Mesenchymal stem cell (in vitro differentiated cells and primary cell): Measurements from ENCODE around the gene CUX1.

ENCODE experiments used
- DNase-seq: peaks from one replicate; pipeline ENCODE4 v3.0.0-alpha.2; 2013
- H2AFZ ChIP-seq: one replicate; pipeline ENCODE4 v1.6.1; 2013; ENCODE audit warnings: low read depth, mild to moderate bottlenecking, control low read depth, inconsistent platforms, low read length, moderate library complexity
- H2AK5ac ChIP-seq: 2 replicates; pipeline ENCODE4 v1.6.1; 2013; ENCODE audit warnings: low read length, moderate library complexity, mild to moderate bottlenecking, inconsistent platforms; ENCODE audit not compliant: severe bottlenecking
- H2BK120ac ChIP-seq: one replicate; pipeline ENCODE4 v1.6.1; 2013; ENCODE audit warnings: low read depth, mild to moderate bottlenecking, inconsistent platforms, low read length, moderate library complexity
- H2BK12ac ChIP-seq, 2 experiments: one replicate each; pipeline ENCODE4 v1.6.1; 2013; ENCODE audit warnings: inconsistent platforms in 2 of 2, low read length in 2 of 2, mild to moderate bottlenecking in 2 of 2, moderate library complexity in 2 of 2, control low read depth in 1 of 2
- H2BK15ac ChIP-seq: one replicate; pipeline ENCODE4 v1.6.1; 2013; ENCODE audit warnings: mild to moderate bottlenecking, low read depth, inconsistent platforms; ENCODE audit not compliant: poor library complexity, severe bottlenecking
- H2BK5ac ChIP-seq: 2 replicates; pipeline ENCODE4 v1.6.1; 2013; ENCODE audit warnings: low read depth, mild to moderate bottlenecking, low read length, control low read depth, inconsistent platforms; ENCODE audit not compliant: poor library complexity, severe bottlenecking
- H3K14ac ChIP-seq, 2 experiments: one replicate each; pipeline ENCODE4 v1.6.1; 2013; ENCODE audit warnings: inconsistent platforms in 2 of 2, low read length in 2 of 2, control low read depth in 1 of 2, mild to moderate bottlenecking in 1 of 2, moderate library complexity in 1 of 2
- H3K18ac ChIP-seq, 2 experiments: one replicate each; pipeline ENCODE4 v1.6.1; 2013; ENCODE audit warnings: inconsistent platforms in 2 of 2, low read length in 2 of 2, control low read depth in 1 of 2, low read depth in 1 of 2, mild to moderate bottlenecking in 1 of 2
- H3K23ac ChIP-seq, 2 experiments: one replicate each; pipeline ENCODE4 v1.6.1; 2013; ENCODE audit warnings: inconsistent platforms in 2 of 2, low read length in 2 of 2, mild to moderate bottlenecking in 2 of 2, moderate library complexity in 2 of 2, control low read depth in 1 of 2
- H3K27ac ChIP-seq: 2 replicates; pipeline ENCODE4 v1.5.1; 2013; ENCODE audit warnings: mild to moderate bottlenecking, moderate library complexity, low read length, control low read depth, inconsistent platforms; ENCODE audit not compliant: poor library complexity, severe bottlenecking
- H3K27me3 ChIP-seq, 2 experiments: 2 replicates each; pipeline versions ENCODE4 v1.6.1 to v1.7.0; 2013; ENCODE audit warnings: low read length in 2 of 2, mild to moderate bottlenecking in 2 of 2, moderate library complexity in 2 of 2, control low read depth in 1 of 2, inconsistent platforms in 1 of 2; ENCODE audit not compliant: control insufficient read depth in 1 of 2, insufficient read depth in 1 of 2
- H3K36me3 ChIP-seq, 2 experiments: 2 replicates each; pipeline versions ENCODE4 v1.6.1 to v1.7.0; 2013; ENCODE audit warnings: low read length in 2 of 2, control low read depth in 1 of 2, inconsistent platforms in 1 of 2, low read depth in 1 of 2, mild to moderate bottlenecking in 1 of 2; ENCODE audit not compliant: insufficient read depth in 2 of 2, control insufficient read depth in 1 of 2
- H3K4ac ChIP-seq, 2 experiments: one replicate each; pipeline ENCODE4 v1.6.1; 2013; ENCODE audit warnings: inconsistent platforms in 2 of 2, low read length in 2 of 2, mild to moderate bottlenecking in 2 of 2, moderate library complexity in 2 of 2, control low read depth in 1 of 2, low read depth in 1 of 2
- H3K4me1 ChIP-seq: 2 replicates; pipeline ENCODE4 v1.6.1; 2013; ENCODE audit warnings: low read depth, low read length, control low read depth; ENCODE audit not compliant: control insufficient read depth, insufficient read depth
- H3K4me2 ChIP-seq: 2 replicates; pipeline ENCODE4 v1.6.1; 2013; ENCODE audit warnings: low read length, mild to moderate bottlenecking, inconsistent platforms; ENCODE audit not compliant: poor library complexity, severe bottlenecking
- H3K4me3 ChIP-seq, 2 experiments: 2 replicates each; pipeline versions ENCODE4 v1.5.1 to v1.7.0; 2013; ENCODE audit warnings: low read length in 2 of 2, mild to moderate bottlenecking in 2 of 2, control low read depth in 1 of 2, low read depth in 1 of 2; ENCODE audit not compliant: insufficient read depth in 1 of 2
- H3K79me1 ChIP-seq: replicated peaks from 2 replicates; pipeline ENCODE4 v1.6.1; 2013; ENCODE audit warnings: mild to moderate bottlenecking, control low read depth, low read length, inconsistent platforms; ENCODE audit not compliant: poor library complexity, severe bottlenecking
- H3K9ac ChIP-seq: 2 replicates; pipeline ENCODE4 v1.7.0; 2013; ENCODE audit warnings: mild to moderate bottlenecking, low read length, moderate library complexity
- H3K9me3 ChIP-seq: 2 replicates; pipeline ENCODE4 v1.7.0; 2013; ENCODE audit warnings: mild to moderate bottlenecking, low read length; ENCODE audit not compliant: control insufficient read depth
- H4K8ac ChIP-seq: one replicate; pipeline ENCODE4 v1.6.1; 2013; ENCODE audit warnings: inconsistent platforms, mild to moderate bottlenecking, low read length, moderate library complexity
- H4K91ac ChIP-seq: one replicate; pipeline ENCODE4 v1.6.1; 2013; ENCODE audit warnings: mild to moderate bottlenecking, low read length, inconsistent platforms
- WGBS: methylation state at CpG from one replicate; pipeline ENCODE4 v1.1.7; 2013; ENCODE audit warnings: mixed read lengths; 5-methylcytosine and 5-hydroxymethylcytosine counted together

Gene CUX1

GRCh38 chr7:101870361-101871062, 53.1 kb downstream of the CUX1 start:
- no peak overlapping the region for H3K4me3 ChIP-seq
- no peak overlapping the region for H2BK5ac ChIP-seq
- peaks cover 0 to 6% of the 10 kb centered on the region in 2 experiments for H3K36me3 ChIP-seq
- H4K8ac ChIP-seq, result peak overlapping the region; percentile 19
- DNase-seq, result peak; percentile 70
- H2BK120ac ChIP-seq, result no peak overlapping the region
- H3K27me3 ChIP-seq, result no peaks in the 10 kb centered on the region
- no peaks in the 10 kb centered on the region for H3K9me3 ChIP-seq
- H3K4me1 ChIP-seq, result peaks cover 26% of the 10 kb centered on the region
- H2BK12ac ChIP-seq, result peak overlapping the region in 1 of 2 experiments; percentile 57
- H3K14ac ChIP-seq, result no peak overlapping the region
- H2BK15ac ChIP-seq, result peak overlapping the region; percentile 6
- H3K79me1 ChIP-seq, result peaks cover 60% of the 10 kb centered on the region
- 63% methylated on average over 12 of the region's 12 CpGs for WGBS
- no peak overlapping the region for H3K27ac ChIP-seq
- no peak overlapping the region for H3K4ac ChIP-seq
- H3K23ac ChIP-seq, result no peak overlapping the region
- no peak overlapping the region for H3K4me2 ChIP-seq
- H4K91ac ChIP-seq, result no peak overlapping the region
- H3K18ac ChIP-seq, result peak overlapping the region; percentile 52 to 66
- no peak overlapping the region for H2AK5ac ChIP-seq
- H3K9ac ChIP-seq, result no peak overlapping the region
- H2AFZ ChIP-seq, result no peak overlapping the region

- no peak overlapping the region for H3K4me2 ChIP-seq
- H3K79me1 ChIP-seq, result peaks cover 54% of the 10 kb centered on the region
- H3K27ac ChIP-seq, result no peak overlapping the region
- no peak overlapping the region for H2AK5ac ChIP-seq
- no peak overlapping the region for H2BK5ac ChIP-seq
- no peak overlapping the region for H3K23ac ChIP-seq
- no peaks in the 10 kb centered on the region for H3K9me3 ChIP-seq
- H3K14ac ChIP-seq, result peak overlapping the region in 1 of 2 experiments; percentile 4
- no peaks in the 10 kb centered on the region for H3K27me3 ChIP-seq
- H2AFZ ChIP-seq, result no peak overlapping the region
- no peak overlapping the region for H2BK15ac ChIP-seq
- no peak for DNase-seq
- 98% methylated on average over 9 of the region's 9 CpGs for WGBS
- peak overlapping the region in 1 of 2 experiments; percentile 6 for H3K18ac ChIP-seq
- H3K4me3 ChIP-seq, result no peak overlapping the region
- H3K36me3 ChIP-seq, result peaks cover 0 to 3% of the 10 kb centered on the region in 2 experiments
- no peak overlapping the region for H4K91ac ChIP-seq
- no peak overlapping the region for H3K9ac ChIP-seq
- no peak overlapping the region for H2BK12ac ChIP-seq
- peaks cover 26% of the 10 kb centered on the region for H3K4me1 ChIP-seq
- H4K8ac ChIP-seq, result no peak overlapping the region
- H2BK120ac ChIP-seq, result no peak overlapping the region
- no peak overlapping the region for H3K4ac ChIP-seq
Measured at GRCh38 chr7:101871351-101871750, 53.9 kb downstream of the CUX1 start.

GRCh38 chr7:101874028-101874427, 56.6 kb downstream of the CUX1 start:
- peak; percentile 34 for DNase-seq
- Histone ChIP-seq H3K9ac (no peak overlapping the region), H2BK12ac (no peak overlapping the region), H3K18ac (no peak overlapping the region), H3K4ac (no peak overlapping the region), H3K27ac (no peak overlapping the region), H3K79me1 (peaks cover 43% of the 10 kb centered on the region), H2BK5ac (no peak overlapping the region), H2AK5ac (no peak overlapping the region), H3K4me1 (peaks cover 17% of the 10 kb centered on the region), H3K36me3 (no peaks in the 10 kb centered on the region), H2BK15ac (no peak overlapping the region), H4K8ac (no peak overlapping the region), H3K4me3 (no peak overlapping the region), H3K4me2 (no peak overlapping the region), H3K23ac (no peak overlapping the region), H2BK120ac (no peak overlapping the region), H2AFZ (no peak overlapping the region), H3K27me3 (no peaks in the 10 kb centered on the region), H3K9me3 (no peaks in the 10 kb centered on the region), H4K91ac (no peak overlapping the region), H3K14ac (no peak overlapping the region)
- WGBS, result 72% methylated on average over 3 of the region's 5 CpGs

- H3K27ac ChIP-seq, result no peak overlapping the region
- H3K4me3 ChIP-seq, result no peak overlapping the region
- no peak overlapping the region for H3K4me2 ChIP-seq
- H4K91ac ChIP-seq, result no peak overlapping the region
- H2BK12ac ChIP-seq, result peak overlapping the region; percentile 34 to 63
- peak overlapping the region in 1 of 2 experiments; percentile 64 for H3K4ac ChIP-seq
- no peak overlapping the region for H3K14ac ChIP-seq
- H3K79me1 ChIP-seq, result peaks cover 42% of the 10 kb centered on the region
- H3K36me3 ChIP-seq, result peaks cover 0 to 5% of the 10 kb centered on the region in 2 experiments
- H2BK15ac ChIP-seq, result no peak overlapping the region
- DNase-seq, result no peak
- no peak overlapping the region for H3K9ac ChIP-seq
- peaks cover 12% of the 10 kb centered on the region for H3K4me1 ChIP-seq
- H3K9me3 ChIP-seq, result no peaks in the 10 kb centered on the region
- H2BK120ac ChIP-seq, result no peak overlapping the region
- no peaks in the 10 kb centered on the region for H3K27me3 ChIP-seq
- WGBS, result 92% methylated on average over 10 of the region's 11 CpGs
- H4K8ac ChIP-seq, result no peak overlapping the region
- H2AK5ac ChIP-seq, result peak overlapping the region; percentile 88
- no peak overlapping the region for H2AFZ ChIP-seq
- no peak overlapping the region for H2BK5ac ChIP-seq
- H3K18ac ChIP-seq, result no peak overlapping the region
- peak overlapping the region in 1 of 2 experiments; percentile 49 for H3K23ac ChIP-seq
Measured at GRCh38 chr7:101875283-101875846, 57.9 kb downstream of the CUX1 start.
